HCT116 (cell line): Measurements from ENCODE around the gene TTBK1. TPM values are rescaled to one million over a fixed set of nuclear protein-coding genes. Genes with fewer than 3 reads are reported as not detected.

Source experiments
- ATAC-seq: fragments of 200-7000 bp; cut with Tn5 transposase; 2 replicates; pipeline ENCODE4 v1.9.1; 2020; ENCODE audit warnings: mild to moderate bottlenecking, moderate library complexity
- BruUV-seq: library from RNA; stranded (reverse); fragments of 400-500 nt; replicated peaks from 2 replicates; lab custom pipeline; 2021; lab: Mats Ljungman, UMichigan
- CTCF ChIA-PET: fragments of 300-600 bp; sonication (Branson Sonifier 250); formaldehyde crosslinking; loops from one replicate; lab custom pipeline; 2021; ENCODE audit warnings: antibody characterized with exemption; lab: Charles Lee
- POLR2A ChIA-PET: fragments of 300-600, 350-600 bp; sonication (Branson Sonifier 250); formaldehyde crosslinking; loops from one replicate; lab custom pipeline; 2021; ENCODE audit warnings: antibody characterized with exemption; lab: Charles Lee
- RAD21 ChIA-PET, 2 experiments: fragments of 300-600 bp; sonication (Branson Sonifier 250); formaldehyde crosslinking; loops; one replicate each; lab custom pipeline; 2023; ENCODE audit warnings: low total read pairs in 2 of 2; ENCODE audit not compliant: uncharacterized antibody in 2 of 2, unreplicated experiment in 2 of 2, low non-redundant PET in 1 of 2; lab: Charles Lee
- DNase-seq: peaks from one replicate; pipeline ENCODE4 v3.0.0-alpha.2; 2010; ENCODE audit warnings: low read depth, low spot score
- H2AFZ ChIP-seq: fragments of 200-600 bp; shearing (Covaris generic), sonication (generic); 2 replicates; pipeline ENCODE4 v1.6.1; 2017; ENCODE audit warnings: low read depth, mixed run types, mixed read lengths, antibody characterized with exemption, low read length; ENCODE audit not compliant: poor library complexity, severe bottlenecking
- H3K27ac ChIP-seq: 2 replicates; pipeline ENCODE4 v1.5.1; 2012; ENCODE audit warnings: low read depth, low read length
- H3K27me3 ChIP-seq: fragments of 200-600 bp; sonication (generic); 2 replicates; pipeline ENCODE4 v1.6.1; 2016; ENCODE audit warnings: mixed run types, low read length, mixed read lengths; ENCODE audit not compliant: insufficient read depth
- H3K36me3 ChIP-seq, 2 experiments: fragments of 200-500 bp in 1 of 2; fragments of 200-600 bp in 1 of 2; sonication (Bioruptor generic) in 1 of 2; sonication (generic) in 1 of 2; 2 replicates each; pipeline versions ENCODE4 v1.5.1 to v1.6.1; 2014 to 2016; ENCODE audit warnings: low read length in 2 of 2, inconsistent platforms in 1 of 2, mixed read lengths in 1 of 2, mixed run types in 1 of 2; ENCODE audit not compliant: insufficient read depth in 2 of 2, control insufficient read depth in 1 of 2
- H3K4me1 ChIP-seq, 2 experiments: fragments of 200-600 bp in 1 of 2; sonication (generic) in 1 of 2; 2 replicates each; pipeline versions ENCODE4 v1.5.1 to v1.6.1; 2012 to 2017; ENCODE audit warnings: low read length in 2 of 2, inconsistent platforms in 1 of 2, mild to moderate bottlenecking in 1 of 2, mixed read lengths in 1 of 2, mixed run types in 1 of 2, moderate library complexity in 1 of 2; ENCODE audit not compliant: insufficient read depth in 2 of 2, control insufficient read depth in 1 of 2
- H3K4me2 ChIP-seq: fragments of 200-600 bp; sonication (generic); 2 replicates; pipeline ENCODE4 v1.6.1; 2017; ENCODE audit warnings: mixed run types, low read length, mixed read lengths
- H3K4me3 ChIP-seq, 2 experiments: fragments of 200-600 bp in 1 of 2; sonication (generic) in 1 of 2; replicated peaks in 1 of 2; 2 replicates each; pipeline ENCODE4 v1.5.1; 2011 to 2016; ENCODE audit warnings: low read length in 2 of 2, control low read depth in 1 of 2, low read depth in 1 of 2, mild to moderate bottlenecking in 1 of 2, mixed read lengths in 1 of 2, mixed run types in 1 of 2
- H3K79me2 ChIP-seq: fragments of 200-600 bp; sonication (generic); 2 replicates; pipeline ENCODE4 v1.6.1; 2017; ENCODE audit warnings: mild to moderate bottlenecking, mixed run types, low read length, moderate library complexity, mixed read lengths; ENCODE audit not compliant: insufficient read depth
- H3K9ac ChIP-seq: fragments of 200-600 bp; sonication (generic); 2 replicates; pipeline ENCODE4 v1.6.1; 2016; ENCODE audit warnings: low read length, mixed read lengths
- H3K9me2 ChIP-seq: fragments of 200-600 bp; sonication (generic), shearing (Covaris generic); 2 replicates; pipeline ENCODE4 v1.6.1; 2017; ENCODE audit warnings: mixed run types, mild to moderate bottlenecking, moderate library complexity; ENCODE audit not compliant: insufficient read depth
- H3K9me3 ChIP-seq, 2 experiments: fragments of 200-500 bp in 1 of 2; fragments of 200-600 bp in 1 of 2; sonication (Bioruptor generic) in 1 of 2; sonication (generic) in 1 of 2; 2 replicates each; pipeline ENCODE4 v1.6.1; 2014 to 2017; ENCODE audit warnings: low read length in 2 of 2, mixed read lengths in 2 of 2, inconsistent platforms in 1 of 2, low read depth in 1 of 2, mild to moderate bottlenecking in 1 of 2, mixed run types in 1 of 2, moderate library complexity in 1 of 2; ENCODE audit not compliant: control insufficient read depth in 1 of 2, insufficient read depth in 1 of 2
- H4K20me1 ChIP-seq: fragments of 200-600 bp; sonication (generic), shearing (Covaris generic); 2 replicates; pipeline ENCODE4 v1.6.1; 2017; ENCODE audit warnings: mixed run types, mild to moderate bottlenecking, moderate library complexity; ENCODE audit not compliant: insufficient read depth
- CEBPB ChIP-seq: IDR thresholded peaks from 2 replicates; pipeline ENCODE4 v1.6.1; 2012; ENCODE audit warnings: low read depth
- EZH2 ChIP-seq: fragments of 200-600 bp; sonication (generic); IDR thresholded peaks from 2 replicates; pipeline ENCODE4 v1.6.1; 2017; ENCODE audit warnings: antibody characterized with exemption, mixed run types
- EZH2phosphoT487 ChIP-seq: fragments of 200-600 bp; IDR thresholded peaks from 2 replicates; pipeline ENCODE4 v1.6.1; 2018; ENCODE audit warnings: antibody characterized with exemption, borderline replicate concordance
- FOSL1 ChIP-seq: IDR thresholded peaks from 2 replicates; pipeline ENCODE4 v1.6.1; 2012; ENCODE audit warnings: low read depth
- JUND ChIP-seq: IDR thresholded peaks from 2 replicates; pipeline ENCODE4 v1.6.1; 2012
- POLR2A ChIP-seq: IDR thresholded peaks from 2 replicates; pipeline ENCODE4 v1.7.0; 2011; ENCODE audit warnings: borderline replicate concordance; ENCODE audit not compliant: insufficient read depth, insufficient read length; ENCODE audit errors: extremely low read depth
- POLR2AphosphoS5 ChIP-seq: IDR thresholded peaks from 2 replicates; pipeline ENCODE4 v1.6.1; 2011; ENCODE audit warnings: mild to moderate bottlenecking, low read depth, low read length, moderate library complexity
- RAD21 ChIP-seq: IDR thresholded peaks from 2 replicates; pipeline ENCODE4 v1.6.1; 2012; ENCODE audit warnings: low read depth, mild to moderate bottlenecking
- SIN3A ChIP-seq: IDR thresholded peaks from 2 replicates; pipeline ENCODE4 v1.6.1; 2012; ENCODE audit warnings: low read depth
- SP1 ChIP-seq: IDR thresholded peaks from 2 replicates; pipeline ENCODE4 v1.6.1; 2012; ENCODE audit warnings: low read depth
- SRF ChIP-seq: IDR thresholded peaks from 2 replicates; pipeline ENCODE4 v1.6.1; 2012; ENCODE audit warnings: low read depth
- YY1 ChIP-seq: IDR thresholded peaks from 2 replicates; pipeline ENCODE4 v1.6.1; 2011; ENCODE audit warnings: low read length, low read depth, moderate library complexity, mild to moderate bottlenecking; ENCODE audit not compliant: insufficient replicate concordance; ENCODE audit errors: extremely low read depth
- ZFX ChIP-seq: fragments of 450-650 bp; IDR thresholded peaks from 2 replicates; pipeline ENCODE4 v1.6.1; 2017
- ZNF274 ChIP-seq: fragments of 200-500 bp; sonication (Bioruptor generic); IDR thresholded peaks from 2 replicates; pipeline ENCODE4 v1.6.1; 2014; ENCODE audit warnings: mild to moderate bottlenecking, low read depth, low read length, inconsistent platforms
- intact Hi-C: fragments of 100-400 bp; cut with micrococcal nuclease; formaldehyde crosslinking; loops from 2 replicates; pipeline ENCODE4 v1.10.0; 2022
- total RNA-seq: library from RNA; stranded (reverse); gene quantifications from one replicate; pipeline ENCODE4 v1.2.1, GENCODE V29; 2021; ENCODE audit not compliant: unreplicated experiment
- TF ChIP-seq, protein P1 (sequence below): IDR thresholded peaks from 2 replicates; pipeline ENCODE4 v1.6.1; 2012
- TF ChIP-seq, protein P2 (sequence below): IDR thresholded peaks from 2 replicates; pipeline ENCODE4 v1.6.1; 2012; ENCODE audit warnings: low read depth
- TF ChIP-seq, protein P3 (sequence below): IDR thresholded peaks from 2 replicates; pipeline ENCODE4 v1.6.1; 2011; ENCODE audit warnings: mild to moderate bottlenecking, low read length, moderate library complexity; ENCODE audit not compliant: insufficient replicate concordance; ENCODE audit errors: extremely low read depth
- TF ChIP-seq, protein P4 (sequence below): IDR thresholded peaks from 2 replicates; pipeline ENCODE4 v1.6.1; 2012

Gene TTBK1
- total RNA-seq, 1 experiment from 2014 or later = not detected

DNA sequence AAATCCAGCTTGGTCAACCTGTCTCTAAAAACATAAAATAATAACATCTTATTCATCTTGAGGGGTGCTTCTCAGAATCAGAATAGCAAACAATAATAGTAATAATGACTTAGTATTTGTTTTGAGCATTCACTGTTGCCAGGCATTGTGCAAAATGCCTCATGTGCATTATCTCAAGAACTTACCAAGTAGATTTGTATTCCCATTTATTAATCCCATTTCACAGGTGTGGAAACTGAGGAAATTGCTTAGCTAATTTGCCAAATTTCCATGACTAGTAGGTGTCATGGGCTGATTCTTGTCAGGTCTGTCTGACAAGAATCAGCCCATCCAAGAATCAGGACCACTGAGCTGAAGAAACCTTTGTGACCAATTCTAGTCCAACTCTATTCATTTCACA is 5.5 kb downstream of the TTBK1 start:
- H3K4me2 ChIP-seq = no peak overlapping the region
- no peaks in the 10 kb centered on the region for H3K36me3 ChIP-seq
- intact Hi-C loops = no loop called here
- ATAC-seq (no peak), DNase-seq (no peak)
- TF ChIP-seq JUND (no peak), SRF (no peak), YY1 (no peak), CEBPB (no peak), SIN3A (no peak), SP1 (no peak), RAD21 (no peak), POLR2A (no peak), EZH2phosphoT487 (no peak), EZH2 (no peak), ZNF274 (no peak), POLR2AphosphoS5 (no peak), FOSL1 (no peak), ZFX (no peak)
- TF ChIP-seq, protein P1, sequence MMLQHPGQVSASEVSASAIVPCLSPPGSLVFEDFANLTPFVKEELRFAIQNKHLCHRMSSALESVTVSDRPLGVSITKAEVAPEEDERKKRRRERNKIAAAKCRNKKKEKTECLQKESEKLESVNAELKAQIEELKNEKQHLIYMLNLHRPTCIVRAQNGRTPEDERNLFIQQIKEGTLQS = no peak
- TF ChIP-seq, protein P2, sequence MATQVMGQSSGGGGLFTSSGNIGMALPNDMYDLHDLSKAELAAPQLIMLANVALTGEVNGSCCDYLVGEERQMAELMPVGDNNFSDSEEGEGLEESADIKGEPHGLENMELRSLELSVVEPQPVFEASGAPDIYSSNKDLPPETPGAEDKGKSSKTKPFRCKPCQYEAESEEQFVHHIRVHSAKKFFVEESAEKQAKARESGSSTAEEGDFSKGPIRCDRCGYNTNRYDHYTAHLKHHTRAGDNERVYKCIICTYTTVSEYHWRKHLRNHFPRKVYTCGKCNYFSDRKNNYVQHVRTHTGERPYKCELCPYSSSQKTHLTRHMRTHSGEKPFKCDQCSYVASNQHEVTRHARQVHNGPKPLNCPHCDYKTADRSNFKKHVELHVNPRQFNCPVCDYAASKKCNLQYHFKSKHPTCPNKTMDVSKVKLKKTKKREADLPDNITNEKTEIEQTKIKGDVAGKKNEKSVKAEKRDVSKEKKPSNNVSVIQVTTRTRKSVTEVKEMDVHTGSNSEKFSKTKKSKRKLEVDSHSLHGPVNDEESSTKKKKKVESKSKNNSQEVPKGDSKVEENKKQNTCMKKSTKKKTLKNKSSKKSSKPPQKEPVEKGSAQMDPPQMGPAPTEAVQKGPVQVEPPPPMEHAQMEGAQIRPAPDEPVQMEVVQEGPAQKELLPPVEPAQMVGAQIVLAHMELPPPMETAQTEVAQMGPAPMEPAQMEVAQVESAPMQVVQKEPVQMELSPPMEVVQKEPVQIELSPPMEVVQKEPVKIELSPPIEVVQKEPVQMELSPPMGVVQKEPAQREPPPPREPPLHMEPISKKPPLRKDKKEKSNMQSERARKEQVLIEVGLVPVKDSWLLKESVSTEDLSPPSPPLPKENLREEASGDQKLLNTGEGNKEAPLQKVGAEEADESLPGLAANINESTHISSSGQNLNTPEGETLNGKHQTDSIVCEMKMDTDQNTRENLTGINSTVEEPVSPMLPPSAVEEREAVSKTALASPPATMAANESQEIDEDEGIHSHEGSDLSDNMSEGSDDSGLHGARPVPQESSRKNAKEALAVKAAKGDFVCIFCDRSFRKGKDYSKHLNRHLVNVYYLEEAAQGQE = no peak
- TF ChIP-seq, protein P3, sequence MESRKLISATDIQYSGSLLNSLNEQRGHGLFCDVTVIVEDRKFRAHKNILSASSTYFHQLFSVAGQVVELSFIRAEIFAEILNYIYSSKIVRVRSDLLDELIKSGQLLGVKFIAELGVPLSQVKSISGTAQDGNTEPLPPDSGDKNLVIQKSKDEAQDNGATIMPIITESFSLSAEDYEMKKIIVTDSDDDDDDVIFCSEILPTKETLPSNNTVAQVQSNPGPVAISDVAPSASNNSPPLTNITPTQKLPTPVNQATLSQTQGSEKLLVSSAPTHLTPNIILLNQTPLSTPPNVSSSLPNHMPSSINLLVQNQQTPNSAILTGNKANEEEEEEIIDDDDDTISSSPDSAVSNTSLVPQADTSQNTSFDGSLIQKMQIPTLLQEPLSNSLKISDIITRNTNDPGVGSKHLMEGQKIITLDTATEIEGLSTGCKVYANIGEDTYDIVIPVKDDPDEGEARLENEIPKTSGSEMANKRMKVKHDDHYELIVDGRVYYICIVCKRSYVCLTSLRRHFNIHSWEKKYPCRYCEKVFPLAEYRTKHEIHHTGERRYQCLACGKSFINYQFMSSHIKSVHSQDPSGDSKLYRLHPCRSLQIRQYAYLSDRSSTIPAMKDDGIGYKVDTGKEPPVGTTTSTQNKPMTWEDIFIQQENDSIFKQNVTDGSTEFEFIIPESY = no peak
- TF ChIP-seq, protein P4, sequence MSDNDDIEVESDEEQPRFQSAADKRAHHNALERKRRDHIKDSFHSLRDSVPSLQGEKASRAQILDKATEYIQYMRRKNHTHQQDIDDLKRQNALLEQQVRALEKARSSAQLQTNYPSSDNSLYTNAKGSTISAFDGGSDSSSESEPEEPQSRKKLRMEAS = no peak
- H2AFZ ChIP-seq = no peak overlapping the region
- CTCF ChIA-PET = interaction anchor here (1.2 kb wide), 1 partner anchor 12 kb away, joined by 3 read pairs; no protein-coding TSS in a partner anchor
- no peak overlapping the region for H3K4me3 ChIP-seq
- H3K4me1 ChIP-seq = peaks cover 3 to 11% of the 10 kb centered on the region in 2 experiments; a peak in 2 of 4 replicates
- BruUV-seq = no TSS peak
- RAD21 ChIA-PET = no interaction called here
- H4K20me1 ChIP-seq = no peaks in the 10 kb centered on the region
- H3K9me2 ChIP-seq = no peaks in the 10 kb centered on the region
- POLR2A ChIA-PET = no interaction called here
- H3K27ac ChIP-seq = no peak overlapping the region
- no peaks in the 10 kb centered on the region for H3K9me3 ChIP-seq
- H3K79me2 ChIP-seq = no peaks in the 10 kb centered on the region
- no peak overlapping the region for H3K9ac ChIP-seq
- H3K27me3 ChIP-seq = peaks cover 4% of the 10 kb centered on the region; the same call in 1 of the 2 replicates
